ENCODE data around the gene RCL1. TPM values are rescaled to one million over a fixed set of nuclear protein-coding genes. Genes with fewer than 3 reads are reported as not detected.

RCL1 gene
- total RNA-seq, 1 experiment from 2014 or later = 52.2 TPM

DNA sequence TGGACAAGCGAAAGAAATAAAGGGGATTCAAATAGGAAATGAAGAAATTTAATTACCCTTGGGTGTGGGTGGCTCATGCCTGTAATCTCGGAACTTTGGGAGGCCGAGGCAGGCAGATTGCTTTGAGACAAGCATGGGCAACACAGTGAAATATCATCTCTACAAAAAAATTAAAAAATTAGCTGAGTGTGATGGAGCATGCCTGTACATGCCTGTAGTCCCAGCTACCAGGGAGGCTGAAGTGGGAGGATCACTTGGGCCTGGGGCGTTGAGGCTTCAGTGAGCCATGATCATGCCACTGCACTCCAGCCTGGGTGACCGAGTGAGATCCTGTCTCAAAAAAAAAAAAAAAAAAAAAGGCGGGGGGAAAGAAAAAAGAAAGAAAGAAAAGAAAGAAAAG, 4.0 kb upstream of the RCL1 start:
- ATAC-seq = no peak
- ChIA-PET POLR2A (ENCODE audit: unreplicated experiment) (no interaction called here), CTCF (no interaction called here)
- no peak overlapping the region for H3K4me3 ChIP-seq (ENCODE audit: low read length)
- H3K4me2 ChIP-seq (ENCODE audit: low read length) = no peak overlapping the region
- H3K27me3 ChIP-seq (ENCODE audit: low read length) = no peaks in the 10 kb centered on the region
- peaks cover 10% of the 10 kb centered on the region for H3K79me2 ChIP-seq (ENCODE audit: low read length)
- H3K36me3 ChIP-seq (ENCODE audit: low read depth, low read length) = no peaks in the 10 kb centered on the region
- BruUV-seq (replicated peaks) = no TSS peak
- H2AFZ ChIP-seq (ENCODE audit: low read length) = no peak overlapping the region
- no peak overlapping the region for H3K9ac ChIP-seq (ENCODE audit: low read length)
- no peaks in the 10 kb centered on the region for H3F3A ChIP-seq (ENCODE audit: low read length, unreplicated experiment)
- TF ChIP-seq EZH2 (IDR thresholded peaks at IDR 0.05; ENCODE audit: low read length, unreplicated experiment) (no peak), EZH2phosphoT487 (IDR thresholded peaks at IDR 0.05; ENCODE audit: borderline replicate concordance, low read length) (no peak)
- TF ChIP-seq, protein P1, sequence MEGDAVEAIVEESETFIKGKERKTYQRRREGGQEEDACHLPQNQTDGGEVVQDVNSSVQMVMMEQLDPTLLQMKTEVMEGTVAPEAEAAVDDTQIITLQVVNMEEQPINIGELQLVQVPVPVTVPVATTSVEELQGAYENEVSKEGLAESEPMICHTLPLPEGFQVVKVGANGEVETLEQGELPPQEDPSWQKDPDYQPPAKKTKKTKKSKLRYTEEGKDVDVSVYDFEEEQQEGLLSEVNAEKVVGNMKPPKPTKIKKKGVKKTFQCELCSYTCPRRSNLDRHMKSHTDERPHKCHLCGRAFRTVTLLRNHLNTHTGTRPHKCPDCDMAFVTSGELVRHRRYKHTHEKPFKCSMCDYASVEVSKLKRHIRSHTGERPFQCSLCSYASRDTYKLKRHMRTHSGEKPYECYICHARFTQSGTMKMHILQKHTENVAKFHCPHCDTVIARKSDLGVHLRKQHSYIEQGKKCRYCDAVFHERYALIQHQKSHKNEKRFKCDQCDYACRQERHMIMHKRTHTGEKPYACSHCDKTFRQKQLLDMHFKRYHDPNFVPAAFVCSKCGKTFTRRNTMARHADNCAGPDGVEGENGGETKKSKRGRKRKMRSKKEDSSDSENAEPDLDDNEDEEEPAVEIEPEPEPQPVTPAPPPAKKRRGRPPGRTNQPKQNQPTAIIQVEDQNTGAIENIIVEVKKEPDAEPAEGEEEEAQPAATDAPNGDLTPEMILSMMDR (conservative IDR thresholded peaks at IDR 0.05; ENCODE audit: low read depth, low read length) = no peak
- DNase-seq = no peak
- intact Hi-C loops (cut with micrococcal nuclease) = no loop called here
- peaks cover 4% of the 10 kb centered on the region for H4K20me1 ChIP-seq (ENCODE audit: low read length)
- no peaks in the 10 kb centered on the region for H3K9me2 ChIP-seq (replicated peaks; ENCODE audit: low read length)
- H3K9me3 ChIP-seq (ENCODE audit: low read length) = no peaks in the 10 kb centered on the region
- H3K27ac ChIP-seq (ENCODE audit: low read length) = no peak overlapping the region
- no peaks in the 10 kb centered on the region for H3K4me1 ChIP-seq (ENCODE audit: insufficient read depth, low read length)

DNA sequence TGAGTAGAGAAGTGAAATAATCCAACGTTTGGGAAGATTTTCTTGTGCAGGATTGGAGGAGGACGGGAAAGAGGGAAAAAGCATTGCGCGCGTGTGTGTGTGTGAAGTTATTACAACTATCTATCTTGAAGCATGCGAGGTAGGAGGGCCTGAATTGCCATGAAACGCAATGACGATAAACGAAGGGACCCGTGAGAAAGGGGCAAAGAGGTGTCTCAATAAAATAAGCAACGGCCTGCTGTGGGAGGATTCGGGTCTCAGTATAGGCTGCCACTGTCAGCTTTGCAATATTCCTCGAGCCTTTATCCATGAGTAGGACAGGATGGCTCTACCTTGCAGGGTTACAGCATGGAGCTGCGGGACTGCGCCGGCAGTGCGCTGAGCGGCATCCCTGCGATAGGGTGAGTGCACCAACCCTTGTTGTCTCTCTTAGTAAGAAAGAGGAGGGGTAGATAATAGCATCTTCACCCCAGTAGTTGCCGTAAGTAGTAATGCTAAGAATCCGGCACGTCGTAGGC, 631 bp upstream of the RCL1 start:
- ATAC-seq (peak; percentile 57), DNase-seq (no peak)
- TF ChIP-seq EZH2phosphoT487 (IDR thresholded peaks at IDR 0.05; ENCODE audit: borderline replicate concordance, low read length) (no peak), EZH2 (IDR thresholded peaks at IDR 0.05; ENCODE audit: low read length, unreplicated experiment) (no peak)
- TF ChIP-seq, protein P1 (conservative IDR thresholded peaks at IDR 0.05; ENCODE audit: low read depth, low read length) = no peak
- Histone ChIP-seq H3K27me3 (ENCODE audit: low read length) (no peaks in the 10 kb centered on the region), H3K4me1 (ENCODE audit: insufficient read depth, low read length) (0 out of 2 replicates have a peak, but pooled peaks cover 5% of the 10 kb centered on the region), H3K9me3 (ENCODE audit: low read length) (no peaks in the 10 kb centered on the region), H3K4me3 (ENCODE audit: low read length) (peak overlapping the region; percentile 81), H4K20me1 (ENCODE audit: low read length) (peaks cover 32% of the 10 kb centered on the region), H3F3A (ENCODE audit: low read length, unreplicated experiment) (no peaks in the 10 kb centered on the region), H3K4me2 (ENCODE audit: low read length) (peak overlapping the region; percentile 81), H3K36me3 (ENCODE audit: low read depth, low read length) (no peaks in the 10 kb centered on the region), H3K9ac (ENCODE audit: low read length) (peak overlapping the region; percentile 38), H3K9me2 (replicated peaks; ENCODE audit: low read length) (no peaks in the 10 kb centered on the region), H2AFZ (ENCODE audit: low read length) (peak overlapping the region; percentile 83), H3K27ac (ENCODE audit: low read length) (no peak overlapping the region), H3K79me2 (ENCODE audit: low read length) (peaks cover 44% of the 10 kb centered on the region)
- TSS peak; percentile 65 for BruUV-seq (replicated peaks)
- intact Hi-C loops (cut with micrococcal nuclease) = no loop called here
- POLR2A ChIA-PET (ENCODE audit: unreplicated experiment) = interaction anchor here (0.7 kb wide), 1 partner anchor 997 kb away, joined by 8 read pairs; no protein-coding TSS in a partner anchor
- CTCF ChIA-PET = interaction anchor here (0.6 kb wide), 1 partner anchor 194 kb away, joined by 3 read pairs; no protein-coding TSS in a partner anchor

All from PC-3 (cell line).